Measurements from ENCODE around the gene ZFYVE21.

Gene ZFYVE21

DNA sequence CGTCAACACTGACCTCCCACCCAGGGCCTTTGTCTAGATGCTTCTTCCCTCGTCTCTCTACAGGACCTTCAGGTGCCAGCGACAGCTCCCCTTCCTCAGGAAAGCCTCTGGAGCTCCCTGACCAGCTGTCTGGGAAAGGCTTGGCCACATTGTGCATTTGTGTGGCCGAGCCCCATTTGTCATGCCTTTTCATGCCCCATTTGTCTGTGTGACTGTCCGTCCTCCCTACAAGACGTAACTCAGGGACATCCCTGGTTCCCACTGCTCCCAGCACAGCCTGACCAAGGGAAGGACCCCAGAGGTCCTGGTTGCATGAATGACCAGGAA is 23.8 kb downstream of the ZFYVE21 start:
- no peak for DNase-seq

DNA sequence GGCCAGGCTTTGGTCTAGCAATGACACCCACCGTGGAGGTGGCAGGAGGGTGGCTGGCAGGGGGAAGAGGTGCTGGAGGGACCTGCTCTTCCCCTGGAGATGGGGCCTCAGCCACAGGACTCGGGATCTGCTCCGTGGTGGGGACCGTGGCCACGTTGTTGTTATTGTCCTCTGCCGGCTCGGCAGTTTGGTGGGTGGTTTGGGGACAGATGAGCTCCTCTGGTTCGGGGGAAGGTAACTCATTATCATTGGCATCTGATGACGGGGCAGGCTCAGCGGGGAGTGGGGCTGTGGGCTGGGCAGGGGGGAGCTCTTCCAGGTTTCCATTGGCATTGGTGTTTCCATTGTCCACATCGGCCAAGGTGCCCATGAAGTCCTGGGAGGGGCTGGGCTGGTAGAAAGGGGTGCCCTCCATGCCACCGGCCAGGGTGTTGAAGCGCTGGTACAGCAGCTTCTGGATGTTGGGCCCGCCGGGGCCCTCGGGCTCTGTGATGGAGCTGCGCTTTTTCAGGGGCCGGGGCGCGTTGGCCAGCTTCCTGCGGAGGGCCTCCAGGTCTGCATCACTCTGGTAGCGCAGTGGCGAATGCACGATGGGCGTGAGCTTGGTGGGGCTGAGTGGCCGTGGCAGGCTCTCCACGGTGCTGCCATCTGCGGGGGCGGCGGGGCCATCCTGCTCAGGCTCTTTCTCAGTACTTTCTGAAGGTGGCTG is 24.3 kb downstream of the ZFYVE21 start:
- DNase-seq: no peak

DNA sequence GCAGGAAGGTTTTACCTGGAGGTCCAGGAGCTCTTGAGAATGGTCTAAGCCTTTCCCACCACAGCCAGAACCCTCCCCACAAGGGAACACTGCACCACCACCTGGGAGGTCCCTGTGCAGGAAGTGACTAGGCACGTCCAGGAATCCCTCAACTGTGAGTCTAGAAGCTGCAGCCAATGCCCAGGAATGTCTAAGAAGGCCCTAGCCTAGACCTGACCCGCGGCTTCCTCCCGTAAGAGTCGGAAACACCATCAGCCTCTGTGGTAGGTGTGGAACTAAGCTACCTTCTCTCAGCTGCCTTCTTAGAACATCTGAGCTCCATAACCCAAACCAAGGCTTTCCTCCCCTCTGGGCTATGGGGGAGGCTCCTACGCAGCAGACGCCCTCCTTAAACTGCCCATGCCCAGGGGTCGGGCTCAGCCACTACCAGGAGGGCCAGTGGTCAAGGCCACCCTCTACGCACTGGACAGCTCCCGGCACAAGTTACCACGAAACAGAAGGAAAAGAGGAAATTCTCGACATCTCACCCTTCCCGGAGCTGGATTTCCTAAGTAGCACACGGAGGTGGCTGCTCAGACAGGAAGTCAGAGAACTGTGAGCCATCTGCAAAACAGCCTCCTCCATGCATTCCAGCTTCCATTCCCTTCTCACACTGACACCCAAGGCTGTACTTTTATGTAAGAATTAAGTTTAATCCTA is 25.5 kb downstream of the ZFYVE21 start:
- DNase-seq: no peak

DNA sequence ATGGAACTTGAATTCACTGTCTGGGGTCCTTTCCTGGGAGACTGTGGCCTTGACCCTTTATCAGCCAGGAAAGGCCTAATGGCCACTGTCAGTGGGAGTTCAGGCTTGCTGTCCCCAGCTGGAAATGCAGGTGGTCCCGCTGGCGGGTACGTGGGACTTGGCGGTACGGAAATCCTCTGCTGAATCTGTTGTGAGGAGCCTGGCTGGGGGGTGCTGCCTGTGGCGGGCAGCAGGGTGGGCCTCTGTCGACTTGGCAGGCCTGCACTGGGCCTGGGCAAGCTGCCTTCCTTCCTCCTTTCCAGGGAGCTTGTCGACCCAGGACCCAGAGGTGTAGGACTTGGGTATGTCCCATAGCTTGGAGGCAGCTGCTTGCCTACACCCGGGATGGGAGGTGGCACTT is 26.3 kb downstream of the ZFYVE21 start:
- no peak for DNase-seq

DNA sequence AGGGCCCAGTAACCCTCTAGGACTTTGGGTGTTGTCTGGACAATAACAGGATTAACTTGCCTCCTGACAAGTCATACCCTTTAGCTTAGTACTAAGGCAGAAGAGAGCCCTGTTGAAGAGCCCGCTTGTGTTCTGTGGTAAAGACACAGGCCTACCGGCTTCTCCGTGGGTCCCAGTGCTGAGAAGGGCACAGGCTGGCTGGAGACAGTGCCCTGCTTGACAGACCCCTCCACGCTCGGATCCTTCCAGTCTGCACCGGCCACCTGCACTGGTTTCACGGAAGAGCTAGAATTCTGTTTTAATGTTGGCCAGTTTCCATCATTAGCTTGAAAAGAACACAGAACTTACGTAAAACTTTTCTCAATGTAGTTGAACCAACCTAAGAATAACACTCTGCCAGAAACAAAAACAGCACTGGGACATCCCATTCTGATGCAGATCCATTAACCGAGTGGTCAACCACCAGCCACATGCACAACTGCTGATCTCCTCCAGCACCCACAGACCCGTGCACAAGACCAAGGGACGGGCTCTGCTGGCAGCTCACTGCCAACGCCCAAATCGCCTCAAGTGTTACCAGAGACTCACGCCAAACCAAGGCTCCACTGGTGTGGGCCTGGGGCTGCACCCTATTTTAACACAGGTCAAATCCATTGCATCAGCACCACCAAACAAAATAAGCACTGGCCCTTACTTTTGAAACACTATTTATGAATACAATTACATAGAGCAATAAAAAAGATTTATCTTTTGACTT is 27.1 kb downstream of the ZFYVE21 start:
- no peak for DNase-seq

DNA sequence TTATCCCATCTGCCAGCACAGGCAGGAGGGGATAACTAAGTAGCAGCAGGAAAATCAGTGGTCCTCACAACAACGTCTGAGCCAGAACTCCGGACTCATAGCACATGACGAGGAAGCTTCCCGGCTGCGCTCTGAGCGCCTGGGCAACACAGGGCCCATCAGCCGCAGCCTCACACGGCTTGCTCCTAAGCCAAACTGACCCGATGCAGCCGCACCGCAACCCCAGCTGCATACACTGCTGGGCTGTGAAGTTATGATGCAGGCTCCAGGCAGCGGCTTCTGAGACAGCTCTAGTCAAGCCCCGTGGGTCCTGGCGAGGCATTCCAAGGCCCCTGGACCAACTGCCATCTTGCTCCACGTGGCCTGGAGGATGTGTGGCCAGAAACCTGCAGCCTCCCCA is 28.1 kb downstream of the ZFYVE21 start:
- no peak for DNase-seq

DNA sequence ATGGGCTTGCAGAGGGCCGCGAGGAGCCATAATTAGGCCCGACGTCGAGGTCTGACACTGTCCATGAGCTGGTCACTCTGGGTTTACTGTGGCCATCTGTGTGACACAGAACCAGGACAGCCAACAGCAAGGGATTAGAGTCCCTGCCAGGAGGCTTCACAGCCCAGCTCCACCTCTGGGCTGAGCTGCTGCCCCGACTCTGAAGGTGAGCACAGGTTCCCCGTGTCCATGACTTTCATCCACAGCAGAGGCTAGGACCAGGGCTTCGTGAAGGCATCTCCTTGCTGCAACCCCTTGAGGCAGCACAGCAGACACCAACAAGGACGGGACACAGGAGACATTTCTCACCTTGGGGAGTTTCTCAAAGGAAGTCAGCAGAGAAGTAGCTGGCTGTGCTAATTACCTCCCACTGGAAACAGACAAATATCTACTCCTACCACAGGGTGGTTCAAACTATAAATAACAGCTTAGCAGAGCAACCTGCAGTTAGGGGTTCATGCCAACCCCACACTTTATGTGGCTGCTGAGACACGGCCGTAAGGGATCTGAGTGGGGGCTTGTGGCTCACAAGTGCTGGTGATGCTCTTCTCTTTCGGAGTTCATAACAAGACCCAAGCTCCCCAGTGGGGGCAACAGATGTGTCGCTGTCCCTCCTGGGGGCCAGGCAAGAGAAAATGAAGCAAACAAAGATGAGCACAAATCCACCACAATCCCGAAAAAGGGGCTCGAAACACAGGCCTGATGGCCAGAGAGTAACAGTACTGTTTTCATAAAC is 29.2 kb downstream of the ZFYVE21 start:
- no peak for DNase-seq

DNA sequence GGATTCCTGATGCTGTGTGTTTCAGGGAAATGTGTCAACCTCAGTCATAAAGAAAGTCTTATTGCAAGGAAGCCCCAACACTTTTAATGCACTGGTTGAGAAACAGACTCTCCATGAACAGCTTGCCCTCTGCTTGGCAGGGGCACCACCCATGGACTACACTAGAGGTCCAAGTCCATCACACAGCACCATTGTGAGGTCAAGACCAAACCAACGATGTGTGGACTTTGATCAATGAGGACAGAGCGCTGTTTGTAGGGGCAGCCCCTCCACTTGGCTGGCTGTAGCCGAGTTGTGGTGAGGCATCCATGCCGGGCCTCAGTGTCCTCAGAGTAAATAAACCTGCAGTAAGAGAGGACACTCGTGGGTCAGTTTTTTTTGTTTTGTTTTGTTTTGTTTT is 29.8 kb downstream of the ZFYVE21 start:
- no peak for DNase-seq

DNA sequence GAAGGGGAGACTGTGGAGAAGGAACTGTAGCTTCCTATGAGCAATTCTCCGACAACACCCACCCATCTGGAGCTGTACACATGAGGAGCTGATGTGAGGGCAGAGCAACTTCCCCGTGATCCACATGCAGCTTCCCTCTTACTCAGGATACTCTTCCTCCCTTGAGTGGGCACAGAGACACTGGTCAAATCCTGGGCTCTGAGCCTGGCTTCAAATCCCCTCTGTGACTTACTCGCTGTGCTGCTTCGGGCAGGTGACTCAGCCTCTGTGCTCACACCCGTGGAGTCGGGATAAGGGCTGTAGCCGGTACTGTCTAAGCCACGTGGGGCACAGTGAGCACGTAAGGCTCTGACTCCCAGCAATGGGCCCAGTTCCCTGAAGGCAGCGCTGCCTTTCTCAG is 31.1 kb downstream of the ZFYVE21 start:
- no peak for DNase-seq

DNA sequence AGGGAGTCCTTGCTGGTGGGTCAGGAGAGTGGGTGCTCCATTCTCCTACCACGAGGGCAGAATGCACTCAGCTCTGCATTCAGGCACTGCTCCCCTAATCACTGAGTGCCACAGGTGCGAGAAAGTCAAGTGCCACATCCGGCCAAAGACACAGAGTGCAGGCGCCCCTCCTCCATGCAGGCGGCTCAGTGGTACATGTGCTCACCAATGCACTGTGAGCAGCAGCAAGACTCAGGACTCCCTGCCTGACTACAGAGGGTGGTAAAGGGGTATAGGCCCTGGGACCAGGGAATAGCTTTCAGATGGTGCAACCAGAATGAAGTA is 32.9 kb downstream of the ZFYVE21 start:
- peak; percentile 18 for DNase-seq

DNA sequence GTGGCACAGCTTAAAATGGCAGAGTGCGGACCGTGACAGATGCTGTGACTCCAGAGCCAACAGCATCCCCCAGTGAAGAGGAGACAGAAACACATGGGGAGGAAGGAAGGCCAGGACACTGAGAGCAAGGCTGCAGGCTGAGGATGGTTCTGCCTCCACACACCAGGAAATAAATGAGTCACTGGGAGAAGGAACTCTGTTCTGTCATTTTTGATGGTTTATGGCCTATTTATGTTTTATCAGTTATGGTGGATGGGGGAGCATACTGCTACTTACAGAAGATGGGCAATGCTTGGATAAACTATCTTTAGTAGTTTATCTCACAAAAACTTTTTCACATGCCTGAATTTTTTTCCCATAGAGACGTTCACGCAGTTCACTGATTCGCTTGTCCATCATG is 33.8 kb downstream of the ZFYVE21 start:
- no peak for DNase-seq

DNA sequence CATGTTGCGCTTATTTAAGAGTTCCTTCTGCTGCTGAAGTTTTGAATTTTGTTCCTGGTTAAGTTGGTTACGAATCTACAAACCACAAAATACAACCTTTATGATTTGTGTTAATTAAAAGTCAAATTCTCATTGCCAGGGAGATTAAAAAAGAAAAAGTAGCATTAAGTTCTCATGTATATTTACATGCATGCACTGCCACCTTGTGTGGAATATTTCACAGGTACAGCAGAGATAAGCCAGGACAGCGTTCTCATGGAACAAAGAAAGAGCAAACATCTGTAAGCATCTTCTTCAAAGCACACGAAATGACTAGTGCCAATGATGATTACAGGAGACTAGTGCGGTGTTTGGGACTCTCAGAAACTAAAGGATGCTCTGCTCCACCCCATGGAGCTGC is 34.2 kb downstream of the ZFYVE21 start:
- no peak for DNase-seq

DNA sequence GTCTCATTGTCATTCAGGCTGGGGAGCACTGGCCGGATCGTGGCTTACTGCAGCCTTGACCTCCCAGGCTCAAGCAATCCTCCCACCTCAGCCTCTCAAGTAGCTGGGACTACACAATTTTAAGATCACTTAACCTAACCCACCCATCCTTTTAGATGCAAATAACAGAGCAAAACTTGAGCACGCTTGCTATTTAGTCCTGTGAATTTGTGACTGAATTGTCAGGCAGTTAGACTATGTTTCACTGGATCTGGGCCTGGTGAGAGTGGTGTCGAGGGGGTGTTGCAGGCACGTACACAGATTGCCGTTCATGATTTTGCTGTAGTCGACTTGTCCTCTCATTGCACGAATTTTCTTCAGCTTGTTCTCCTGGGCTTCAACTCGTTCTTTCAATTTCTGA is 38.2 kb downstream of the ZFYVE21 start:
- no peak for DNase-seq

DNA sequence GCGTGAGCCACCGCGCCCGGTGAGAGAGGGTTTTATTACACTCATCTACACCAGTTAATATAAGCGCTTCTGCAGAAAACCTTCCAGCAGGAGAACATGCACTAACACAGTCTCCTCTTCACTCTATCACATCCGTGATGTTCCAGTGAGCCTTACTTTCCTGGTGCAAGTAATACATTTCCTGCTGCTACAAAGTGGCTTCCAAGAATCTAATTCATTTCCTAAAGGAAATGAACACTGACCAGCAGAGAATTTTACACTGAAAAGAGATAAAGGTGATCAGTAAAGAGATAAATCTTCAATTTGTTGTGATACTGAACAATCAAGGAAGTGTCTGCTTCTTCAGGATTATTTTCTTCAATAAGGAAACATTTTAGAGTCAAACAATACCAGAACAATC is 39.5 kb downstream of the ZFYVE21 start:
- DNase-seq: no peak

DNA sequence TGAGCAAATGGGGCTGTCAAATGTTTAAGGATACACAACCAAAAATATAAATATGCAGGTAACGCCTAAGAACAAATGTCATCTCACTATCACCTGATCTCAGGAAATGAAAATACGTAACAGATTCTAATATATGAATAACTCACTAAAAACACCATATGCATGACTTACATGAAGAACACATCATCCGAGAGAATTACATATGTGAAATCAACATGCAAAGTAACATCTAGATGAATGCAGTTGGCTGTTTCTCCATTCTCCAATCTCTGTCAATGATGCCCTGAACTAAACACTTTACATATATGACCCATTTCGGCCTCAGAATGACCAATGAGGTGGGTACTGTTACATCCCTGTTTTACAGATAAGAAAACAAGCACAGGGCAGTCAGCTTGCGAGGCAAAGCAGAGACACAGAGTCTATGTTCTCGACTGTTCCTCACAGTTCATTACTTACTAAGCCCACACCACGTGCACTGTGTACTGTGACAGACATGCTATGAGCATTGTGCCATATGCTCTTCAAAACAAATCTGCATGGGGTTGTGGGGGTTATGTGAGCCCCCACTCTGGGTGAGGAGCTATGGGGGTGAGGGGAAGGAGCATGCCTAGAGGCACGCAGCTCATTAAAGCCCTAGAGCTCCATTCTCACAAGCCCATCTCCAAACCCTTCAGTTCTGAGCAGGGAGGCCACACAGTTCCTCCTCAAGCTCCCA is 42.6 kb downstream of the ZFYVE21 start:
- DNase-seq: no peak

DNA sequence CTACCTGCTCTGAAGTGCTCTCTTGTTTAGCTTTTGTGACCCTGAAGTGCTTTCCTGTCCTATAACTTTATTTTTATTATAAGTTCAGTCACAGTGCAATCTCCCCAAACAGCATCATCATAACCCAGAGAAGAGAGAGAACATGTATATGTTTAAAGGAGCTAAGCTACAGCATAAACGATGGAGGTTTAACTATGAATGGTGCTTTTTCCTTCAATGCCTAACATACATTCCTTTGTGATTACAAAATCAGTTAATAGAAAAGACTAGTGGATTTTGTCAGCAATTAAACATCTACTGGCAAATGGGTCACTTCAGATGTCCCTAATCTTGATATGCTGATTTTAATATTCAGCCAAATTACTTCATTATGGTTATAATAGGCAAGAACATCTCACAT is 46.4 kb downstream of the ZFYVE21 start:
- DNase-seq: no peak

DNA sequence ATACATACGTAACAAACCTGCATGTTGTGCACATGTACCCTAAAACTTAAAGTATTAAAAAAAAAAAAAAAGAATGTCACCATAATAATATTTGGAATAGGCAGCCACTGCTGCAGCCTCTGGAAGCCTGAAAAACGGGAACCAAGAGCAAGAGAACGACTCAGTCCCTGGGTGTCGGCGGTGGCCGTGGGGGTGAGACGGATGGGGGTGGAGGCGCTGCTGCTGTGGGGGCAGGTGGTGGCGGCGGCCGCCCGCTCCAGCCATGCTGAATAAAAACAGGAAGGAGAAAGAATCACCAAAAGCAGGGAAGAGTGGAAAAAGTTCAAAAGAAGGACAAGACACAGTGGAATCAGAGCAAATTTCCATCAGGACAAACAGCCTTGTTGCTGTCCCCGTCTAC is 46.9 kb downstream of the ZFYVE21 start:
- DNase-seq: no peak

DNA sequence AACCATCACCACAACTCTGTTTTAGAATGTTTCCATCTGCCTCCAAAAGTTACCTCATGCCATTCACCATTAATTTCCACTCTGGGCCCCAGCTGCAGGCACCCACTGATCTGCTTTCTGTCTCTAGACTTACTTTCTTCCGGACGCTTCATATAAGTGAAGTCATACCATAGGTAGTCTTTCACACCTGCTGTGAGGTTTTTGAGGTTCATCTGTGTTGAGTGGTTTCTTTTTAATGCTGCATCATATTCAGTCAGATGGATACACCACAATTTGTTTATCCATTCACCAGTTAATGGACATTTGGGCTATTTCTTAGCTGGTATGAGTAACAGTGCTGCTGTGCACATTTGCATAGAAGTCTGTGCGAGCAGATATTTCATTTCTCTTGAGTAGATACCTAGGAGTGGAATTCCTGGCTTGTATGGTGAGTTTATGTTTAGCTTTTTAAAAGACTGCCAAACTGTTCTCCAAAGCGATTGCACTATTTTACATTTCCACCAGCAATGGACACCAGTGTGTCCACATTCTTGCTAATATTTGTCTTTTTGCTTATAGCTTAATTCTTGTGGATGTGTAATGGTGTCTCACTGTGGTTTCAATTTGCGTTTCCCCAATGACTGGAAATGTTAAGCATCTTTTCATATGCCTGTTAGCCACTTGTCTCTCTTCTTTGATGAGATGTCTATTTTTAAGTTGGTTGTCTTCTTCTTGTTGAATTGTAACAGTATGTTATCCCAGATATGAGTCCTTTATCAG is 48.3 kb downstream of the ZFYVE21 start:
- DNase-seq: no peak

DNA sequence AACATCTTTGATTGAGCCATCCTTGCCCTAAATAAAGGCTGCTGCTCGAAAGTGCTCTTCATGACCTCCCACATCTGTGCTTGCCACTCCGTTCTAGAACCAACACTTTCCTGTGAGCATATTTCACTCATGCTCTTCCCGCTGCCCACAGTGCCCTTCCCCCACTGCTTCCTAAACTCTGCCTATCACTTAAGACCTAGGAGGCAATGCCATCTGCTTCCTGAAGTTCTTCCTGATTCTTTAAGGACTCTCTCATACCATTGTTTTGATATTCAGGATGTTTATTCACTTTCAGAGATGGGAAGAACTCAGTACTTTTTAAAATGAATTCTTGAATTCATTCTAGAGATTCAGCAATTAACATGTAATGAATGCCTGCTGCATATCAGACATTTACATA is 49.9 kb downstream of the ZFYVE21 start:
- no peak for DNase-seq

DNA sequence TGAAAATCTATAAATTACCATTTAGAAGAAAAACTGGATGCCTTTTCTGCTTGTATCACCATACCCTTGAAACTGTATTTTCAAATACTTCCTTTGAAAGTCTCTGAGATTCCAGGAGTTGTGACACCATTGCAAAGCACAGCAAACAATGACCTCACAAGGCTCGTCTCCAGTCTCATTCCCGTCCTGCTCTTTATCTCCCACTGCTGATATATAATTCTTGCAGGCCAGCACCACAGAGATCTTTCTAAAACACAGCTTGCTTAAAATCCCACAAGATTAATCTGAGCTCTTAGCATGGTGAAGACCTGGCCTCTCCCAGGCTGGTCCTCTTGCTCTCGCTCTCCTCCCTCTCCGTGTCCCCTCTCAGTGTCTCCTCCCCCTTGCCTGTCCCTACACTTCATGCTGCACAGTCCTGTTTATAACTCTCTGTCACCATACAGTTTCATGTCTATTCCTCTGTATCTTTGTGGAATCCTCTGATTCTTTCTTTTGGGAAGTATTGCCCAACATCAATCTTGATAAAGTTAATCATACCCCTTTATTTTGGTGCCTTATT is 51.8 kb downstream of the ZFYVE21 start:
- DNase-seq: no peak

DNA sequence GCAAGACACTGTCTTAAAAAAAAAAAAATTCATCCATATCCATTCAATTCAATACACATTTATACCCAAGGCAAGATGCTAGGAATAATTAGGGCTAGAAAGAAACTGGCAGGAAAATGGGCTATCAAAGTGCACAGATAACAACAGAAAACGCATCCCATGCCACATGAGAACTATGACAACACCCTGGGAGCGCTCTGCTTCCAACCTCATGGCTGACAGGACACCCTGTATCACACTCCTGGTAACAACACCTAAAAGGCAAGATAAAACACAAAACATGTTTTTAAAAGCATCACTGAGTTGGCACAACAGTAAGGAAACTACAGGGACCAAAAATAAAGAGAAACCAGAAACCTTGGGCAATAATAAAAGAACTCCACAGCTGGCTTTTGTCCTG is 54.9 kb downstream of the ZFYVE21 start:
- no peak for DNase-seq

DNA sequence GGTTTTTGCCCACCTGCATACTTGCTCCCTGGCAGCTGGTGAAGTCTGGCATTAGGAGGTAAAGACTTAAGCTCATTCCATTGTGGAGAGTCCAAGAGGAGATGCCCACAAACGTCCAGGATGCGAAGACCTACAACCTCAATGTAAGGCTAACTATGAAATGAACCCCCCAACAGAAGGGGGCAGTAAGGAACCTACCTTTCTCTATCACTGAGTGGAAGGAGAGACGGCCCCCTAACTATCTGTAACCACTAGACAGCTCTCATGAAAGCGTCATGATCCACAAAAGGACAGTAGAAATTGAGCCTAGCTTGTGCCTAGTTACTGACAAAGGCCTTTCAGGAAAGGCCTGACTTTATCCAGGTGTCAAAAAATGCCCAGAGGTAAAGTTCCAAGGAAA is 55.3 kb downstream of the ZFYVE21 start:
- DNase-seq: no peak
